ENCODE results near the gene MYL9.

Gene MYL9

DNA sequence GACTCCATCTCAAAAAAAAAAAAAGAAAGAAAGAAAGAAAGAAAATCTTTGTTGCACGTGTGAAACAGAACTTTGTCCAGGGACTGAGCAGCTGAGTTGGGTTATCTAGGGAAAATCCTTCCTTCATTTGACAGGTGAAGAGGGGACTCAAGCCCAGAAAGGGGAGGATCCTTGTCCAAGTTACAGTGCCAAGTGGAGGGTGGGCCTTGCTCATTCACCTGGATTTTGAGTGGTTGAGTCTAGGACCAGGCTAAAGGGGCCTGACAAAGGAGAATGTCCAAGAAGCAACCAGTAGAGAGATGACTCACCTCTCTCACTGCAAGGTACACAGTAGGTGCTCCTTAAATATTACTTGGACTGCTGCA is 34.7 kb downstream of the MYL9 start:
- H3K4me3 ChIP-seq = no peak overlapping the region
- no peak for DNase-seq (ENCODE audit: low spot score)
- H3K27ac ChIP-seq = no peak overlapping the region
- TF ChIP-seq, protein P1, sequence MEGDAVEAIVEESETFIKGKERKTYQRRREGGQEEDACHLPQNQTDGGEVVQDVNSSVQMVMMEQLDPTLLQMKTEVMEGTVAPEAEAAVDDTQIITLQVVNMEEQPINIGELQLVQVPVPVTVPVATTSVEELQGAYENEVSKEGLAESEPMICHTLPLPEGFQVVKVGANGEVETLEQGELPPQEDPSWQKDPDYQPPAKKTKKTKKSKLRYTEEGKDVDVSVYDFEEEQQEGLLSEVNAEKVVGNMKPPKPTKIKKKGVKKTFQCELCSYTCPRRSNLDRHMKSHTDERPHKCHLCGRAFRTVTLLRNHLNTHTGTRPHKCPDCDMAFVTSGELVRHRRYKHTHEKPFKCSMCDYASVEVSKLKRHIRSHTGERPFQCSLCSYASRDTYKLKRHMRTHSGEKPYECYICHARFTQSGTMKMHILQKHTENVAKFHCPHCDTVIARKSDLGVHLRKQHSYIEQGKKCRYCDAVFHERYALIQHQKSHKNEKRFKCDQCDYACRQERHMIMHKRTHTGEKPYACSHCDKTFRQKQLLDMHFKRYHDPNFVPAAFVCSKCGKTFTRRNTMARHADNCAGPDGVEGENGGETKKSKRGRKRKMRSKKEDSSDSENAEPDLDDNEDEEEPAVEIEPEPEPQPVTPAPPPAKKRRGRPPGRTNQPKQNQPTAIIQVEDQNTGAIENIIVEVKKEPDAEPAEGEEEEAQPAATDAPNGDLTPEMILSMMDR (IDR thresholded peaks at IDR 0.05) = no peak

DNA sequence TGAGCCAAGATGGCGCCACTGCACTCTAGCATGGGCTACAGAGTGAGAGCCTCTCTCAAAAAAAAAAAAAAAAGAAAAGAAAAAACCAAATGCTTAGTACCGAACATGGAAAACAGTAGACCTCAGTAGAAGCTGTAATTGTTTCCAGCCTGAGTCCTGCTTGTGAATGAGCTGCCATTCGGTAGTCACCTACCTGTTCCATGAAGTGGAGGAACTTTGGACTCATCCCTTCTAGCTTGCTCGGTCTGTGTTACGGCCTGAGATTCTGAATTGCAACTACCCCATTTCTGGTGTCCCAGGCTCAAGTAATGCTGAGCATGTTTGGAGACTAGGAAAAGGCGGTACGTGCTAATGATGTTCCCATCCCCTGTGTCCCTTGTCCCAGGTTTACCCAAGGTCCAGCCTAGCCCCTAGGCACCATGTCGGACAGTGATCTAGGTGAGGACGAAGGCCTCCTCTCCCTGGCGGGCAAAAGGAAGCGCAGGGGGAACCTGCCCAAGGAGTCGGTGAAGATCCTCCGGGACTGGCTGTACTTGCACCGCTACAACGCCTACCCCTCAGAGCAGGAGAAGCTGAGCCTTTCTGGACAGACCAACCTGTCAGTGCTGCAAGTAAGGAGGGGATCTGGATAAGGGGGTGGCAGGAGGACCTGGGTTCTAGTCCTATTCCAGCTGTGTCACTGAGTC is 37.2 kb downstream of the MYL9 start:
- no peak for DNase-seq (ENCODE audit: low spot score)
- TF ChIP-seq, protein P1 (IDR thresholded peaks at IDR 0.05) = no peak
- Histone ChIP-seq H3K4me3 (no peak overlapping the region), H3K27ac (no peak overlapping the region)

GRCh38 chr20:36579996-36580545 is 38.8 kb downstream of the MYL9 start:
- no peak overlapping the region for H3K4me3 ChIP-seq
- no peak for DNase-seq (ENCODE audit: low spot score)
- TF ChIP-seq, protein P1 (IDR thresholded peaks at IDR 0.05) = no peak
- H3K27ac ChIP-seq = no peak overlapping the region

DNA sequence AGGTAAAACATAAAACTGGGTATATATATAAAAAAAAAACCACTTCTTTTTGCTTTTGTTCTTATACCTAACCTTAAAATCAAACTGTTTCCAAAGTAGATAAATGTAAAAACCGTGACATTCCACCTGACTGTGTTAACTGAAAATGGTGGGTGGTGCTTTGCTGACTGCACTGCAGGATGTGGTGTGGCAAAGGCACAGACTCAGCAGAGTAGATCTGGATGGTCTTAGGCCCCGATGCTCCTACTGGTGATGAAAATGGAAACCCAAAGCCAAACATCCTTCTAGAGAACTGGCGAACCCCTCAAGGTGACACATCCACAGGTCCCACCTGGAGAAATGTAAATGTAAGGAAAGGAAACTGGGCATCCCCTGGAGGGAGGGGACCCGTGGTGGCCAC is 41.0 kb downstream of the MYL9 start:
- Histone ChIP-seq H3K4me3 (no peak overlapping the region), H3K27ac (no peak overlapping the region)
- TF ChIP-seq, protein P1 (IDR thresholded peaks at IDR 0.05) = no peak
- DNase-seq (ENCODE audit: low spot score) = no peak

DNA sequence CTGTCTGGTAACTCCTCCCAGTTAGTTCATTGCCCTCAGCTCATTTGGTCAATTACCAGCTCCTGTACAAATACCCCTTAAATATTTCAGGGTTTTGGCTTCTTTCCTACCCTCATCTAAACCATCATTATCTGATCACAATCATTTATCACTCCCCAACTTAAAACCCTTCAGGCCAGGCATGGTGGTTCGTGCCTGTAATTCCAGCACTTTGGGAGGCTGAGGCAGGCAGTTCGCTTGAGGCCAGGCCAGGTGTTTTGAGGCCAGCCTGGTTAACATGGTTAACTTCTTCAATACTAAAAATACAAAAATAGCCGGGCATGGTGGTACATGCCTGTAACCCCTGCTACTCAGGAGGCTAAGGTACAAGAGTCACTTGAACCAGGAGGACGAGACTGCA is 41.5 kb downstream of the MYL9 start:
- TF ChIP-seq, protein P1 (IDR thresholded peaks at IDR 0.05) = no peak
- no peak for DNase-seq (ENCODE audit: low spot score)
- Histone ChIP-seq H3K4me3 (no peak overlapping the region), H3K27ac (no peak overlapping the region)

GRCh38 chr20:36584018-36584481 is 42.7 kb downstream of the MYL9 start:
- no peak overlapping the region for H3K27ac ChIP-seq
- H3K4me3 ChIP-seq = no peak overlapping the region
- TF ChIP-seq, protein P1 (IDR thresholded peaks at IDR 0.05) = no peak
- DNase-seq (ENCODE audit: low spot score) = no peak
